ENCODE results near the gene RNASEL. TPM values are rescaled to one million over a fixed set of nuclear protein-coding genes. Genes with fewer than 3 reads are reported as not detected.

The RNASEL gene
- total RNA-seq, 1 experiment from 2014 or later, result 2.9 TPM

DNA sequence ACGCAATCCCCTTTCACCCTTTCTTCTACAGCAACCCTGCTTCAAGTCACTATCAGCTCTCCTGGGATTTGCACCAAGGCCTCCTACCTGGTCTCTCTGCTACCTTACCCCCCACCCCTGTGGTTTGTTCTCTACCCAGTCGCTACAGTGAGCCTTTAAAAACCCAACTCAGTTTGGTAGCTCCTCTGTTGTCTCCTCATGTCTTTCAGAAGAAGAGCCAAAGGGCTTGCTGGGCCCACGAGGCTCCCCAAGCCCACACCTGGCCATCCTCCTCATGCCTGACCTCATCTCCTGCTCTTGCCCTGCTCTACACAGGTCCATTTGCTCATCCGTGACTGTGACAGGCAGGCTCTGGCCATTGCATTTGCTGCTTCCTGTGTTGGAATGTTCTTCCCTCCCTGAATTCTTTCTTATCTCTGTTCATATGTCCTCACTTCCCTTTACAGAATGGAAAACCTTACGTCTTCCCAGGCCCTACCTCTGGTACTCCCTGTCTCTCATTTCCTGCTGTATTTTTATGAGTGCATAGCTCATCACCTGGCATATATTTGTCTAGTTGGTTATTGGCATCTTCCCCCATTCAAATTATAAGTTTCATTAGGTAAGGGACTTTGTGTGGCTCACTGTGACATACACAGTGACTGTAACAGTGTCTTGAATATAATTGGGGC lies 11.8 kb upstream of the RNASEL start:
- peaks cover 3% of the 10 kb centered on the region for H3K36me3 ChIP-seq (ENCODE audit: control insufficient read depth, insufficient read depth, low read length)
- intact Hi-C loops (cut with micrococcal nuclease; ENCODE audit: unreplicated experiment), result loop anchor here (1.0 kb wide), 2 partner anchors 155 to 181 kb away; no protein-coding TSS in a partner anchor
- POLR2A ChIA-PET, result interaction anchor here (0.6 kb wide), 1 partner anchor 237 kb away, joined by 4 read pairs; no protein-coding TSS in a partner anchor

DNA sequence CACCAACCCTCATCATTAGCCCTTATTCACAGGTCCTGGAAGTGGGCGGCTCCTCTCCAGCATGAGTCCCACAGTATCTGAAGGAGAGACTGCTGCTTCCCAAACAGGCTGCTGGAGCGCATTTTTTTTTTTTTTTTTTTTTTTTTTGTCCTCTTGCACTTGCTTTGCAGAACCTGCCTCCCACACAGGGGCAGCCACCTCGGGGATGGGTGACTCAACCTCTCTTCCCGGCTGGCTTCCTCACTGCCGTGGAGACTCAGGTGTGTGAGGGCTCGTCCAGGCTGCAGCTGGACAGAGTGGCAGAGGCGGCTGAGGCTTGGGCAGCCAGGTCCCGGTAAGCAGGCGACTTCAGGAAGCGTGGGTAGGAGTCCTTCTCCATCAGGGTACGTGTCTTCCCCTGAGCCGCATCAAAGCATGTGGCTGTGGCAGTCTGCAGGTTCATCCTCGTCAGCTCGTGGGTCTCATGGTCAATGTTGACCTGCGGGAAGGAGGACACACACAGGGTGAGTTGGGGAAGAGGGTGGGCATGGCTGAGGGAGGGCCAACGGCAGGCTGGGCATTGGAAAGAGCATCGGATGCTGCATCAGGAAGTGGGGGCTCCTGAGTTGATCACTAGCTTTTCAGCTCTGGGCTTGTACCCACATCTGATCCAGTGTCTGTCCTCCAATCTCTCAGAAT lies 11.1 kb upstream of the RNASEL start:
- H3K9me3 ChIP-seq, result no peaks in the 10 kb centered on the region
- no peak overlapping the region for H3K27ac Mint-ChIP-seq (ENCODE audit: unreplicated experiment)
- no peak for DNase-seq
- ChIA-PET CTCF (interaction anchor here (1.1 to 10.4 kb wide), 5 partner anchors 9 to 185 kb away, joined by 3 to 265 read pairs (median 6); partner anchors contain the start of gene RNASEL), POLR2A (no interaction called here)
- H3K4me1 Mint-ChIP-seq (ENCODE audit: low read depth, unreplicated experiment), result no peaks in the 10 kb centered on the region
- H3K36me3 Mint-ChIP-seq (ENCODE audit: insufficient read depth, unreplicated experiment), result peaks cover 6% of the 10 kb centered on the region
- BruUV-seq (replicated peaks), result no TSS peak
- H3K4me3 Mint-ChIP-seq (ENCODE audit: unreplicated experiment), result no peak overlapping the region
- intact Hi-C loops (cut with micrococcal nuclease; ENCODE audit: unreplicated experiment), result no loop called here
- H3K27me3 ChIP-seq (replicated peaks; ENCODE audit: control insufficient read depth, insufficient read depth, low read length), result no peaks in the 10 kb centered on the region
- H3K9me3 Mint-ChIP-seq (ENCODE audit: unreplicated experiment), result no peaks in the 10 kb centered on the region
- no peaks in the 10 kb centered on the region for H3K27me3 Mint-ChIP-seq (ENCODE audit: insufficient read depth, unreplicated experiment)
- TF ChIP-seq, protein P1, sequence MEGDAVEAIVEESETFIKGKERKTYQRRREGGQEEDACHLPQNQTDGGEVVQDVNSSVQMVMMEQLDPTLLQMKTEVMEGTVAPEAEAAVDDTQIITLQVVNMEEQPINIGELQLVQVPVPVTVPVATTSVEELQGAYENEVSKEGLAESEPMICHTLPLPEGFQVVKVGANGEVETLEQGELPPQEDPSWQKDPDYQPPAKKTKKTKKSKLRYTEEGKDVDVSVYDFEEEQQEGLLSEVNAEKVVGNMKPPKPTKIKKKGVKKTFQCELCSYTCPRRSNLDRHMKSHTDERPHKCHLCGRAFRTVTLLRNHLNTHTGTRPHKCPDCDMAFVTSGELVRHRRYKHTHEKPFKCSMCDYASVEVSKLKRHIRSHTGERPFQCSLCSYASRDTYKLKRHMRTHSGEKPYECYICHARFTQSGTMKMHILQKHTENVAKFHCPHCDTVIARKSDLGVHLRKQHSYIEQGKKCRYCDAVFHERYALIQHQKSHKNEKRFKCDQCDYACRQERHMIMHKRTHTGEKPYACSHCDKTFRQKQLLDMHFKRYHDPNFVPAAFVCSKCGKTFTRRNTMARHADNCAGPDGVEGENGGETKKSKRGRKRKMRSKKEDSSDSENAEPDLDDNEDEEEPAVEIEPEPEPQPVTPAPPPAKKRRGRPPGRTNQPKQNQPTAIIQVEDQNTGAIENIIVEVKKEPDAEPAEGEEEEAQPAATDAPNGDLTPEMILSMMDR (IDR thresholded peaks at IDR 0.05; ENCODE audit: insufficient read depth in 1 of 2, low read depth in 1 of 2, low read length in 1 of 2, severe bottlenecking in 1 of 2, unreplicated experiment in 1 of 2), result no peak
- H3K36me3 ChIP-seq (ENCODE audit: control insufficient read depth, insufficient read depth, low read length), result peaks cover 3% of the 10 kb centered on the region
- H3K4me3 ChIP-seq (ENCODE audit: low read depth, low read length), result no peak overlapping the region
- peaks cover 5% of the 10 kb centered on the region; the same call in 1 of the 2 replicates for H3K4me1 ChIP-seq

More for the DNA sequence above, 11.8 kb upstream of the RNASEL start:
- Mint-ChIP-seq H3K4me3 (ENCODE audit: unreplicated experiment) (no peak overlapping the region), H3K27ac (ENCODE audit: unreplicated experiment) (no peak overlapping the region), H3K9me3 (ENCODE audit: unreplicated experiment) (no peaks in the 10 kb centered on the region), H3K27me3 (ENCODE audit: insufficient read depth, unreplicated experiment) (no peaks in the 10 kb centered on the region), H3K4me1 (ENCODE audit: low read depth, unreplicated experiment) (no peaks in the 10 kb centered on the region), H3K36me3 (ENCODE audit: insufficient read depth, unreplicated experiment) (peaks cover 6% of the 10 kb centered on the region)
- BruUV-seq (replicated peaks), result no TSS peak
- DNase-seq, result no peak
- Histone ChIP-seq H3K4me1 (peaks cover 5% of the 10 kb centered on the region; the same call in 1 of the 2 replicates), H3K27me3 (replicated peaks; ENCODE audit: control insufficient read depth, insufficient read depth, low read length) (no peaks in the 10 kb centered on the region), H3K9me3 (no peaks in the 10 kb centered on the region), H3K4me3 (ENCODE audit: low read depth, low read length) (no peak overlapping the region)
- TF ChIP-seq, protein P1 (IDR thresholded peaks at IDR 0.05; ENCODE audit: insufficient read depth in 1 of 2, low read depth in 1 of 2, low read length in 1 of 2, severe bottlenecking in 1 of 2, unreplicated experiment in 1 of 2), result no peak
- CTCF ChIA-PET, result interaction anchor here (1.2 to 10.4 kb wide), 4 partner anchors 9 to 184 kb away, joined by 4 to 265 read pairs (median 8); partner anchors contain the start of gene RNASEL

GRCh38 chr1:182599339-182599738 lies 10.3 kb upstream of the RNASEL start:
- CTCF ChIA-PET, result interaction anchor here (1.1 to 10.4 kb wide), 4 partner anchors 11 to 186 kb away, joined by 3 to 265 read pairs (median 4); partner anchors contain the start of gene RNASEL
- Histone ChIP-seq H3K4me1 (peaks cover 5% of the 10 kb centered on the region; the same call in 1 of the 2 replicates), H3K4me3 (ENCODE audit: low read depth, low read length) (no peak overlapping the region), H3K27me3 (replicated peaks; ENCODE audit: control insufficient read depth, insufficient read depth, low read length) (no peaks in the 10 kb centered on the region), H3K36me3 (ENCODE audit: control insufficient read depth, insufficient read depth, low read length) (peaks cover 3% of the 10 kb centered on the region), H3K9me3 (no peaks in the 10 kb centered on the region)
- Mint-ChIP-seq H3K4me1 (ENCODE audit: low read depth, unreplicated experiment) (no peaks in the 10 kb centered on the region), H3K9me3 (ENCODE audit: unreplicated experiment) (no peaks in the 10 kb centered on the region), H3K36me3 (ENCODE audit: insufficient read depth, unreplicated experiment) (peaks cover 4% of the 10 kb centered on the region), H3K27me3 (ENCODE audit: insufficient read depth, unreplicated experiment) (no peaks in the 10 kb centered on the region), H3K27ac (ENCODE audit: unreplicated experiment) (no peak overlapping the region), H3K4me3 (ENCODE audit: unreplicated experiment) (no peak overlapping the region)
- POLR2A ChIA-PET, result no interaction called here
- intact Hi-C loops (cut with micrococcal nuclease; ENCODE audit: unreplicated experiment), result loop anchor here (5.0 kb wide), 2 partner anchors 313 to 517 kb away; no protein-coding TSS in a partner anchor
- TF ChIP-seq, protein P1 (IDR thresholded peaks at IDR 0.05; ENCODE audit: insufficient read depth in 1 of 2, low read depth in 1 of 2, low read length in 1 of 2, severe bottlenecking in 1 of 2, unreplicated experiment in 1 of 2), result peak; percentile 24 to 37
- peak in 1 of 2 experiments; percentile 41 for DNase-seq
- no TSS peak for BruUV-seq (replicated peaks)
